Ovary (tissue), 9 donors: ENCODE data around the gene MCF2L. TPM values are rescaled to one million over a fixed set of nuclear protein-coding genes. Genes with fewer than 3 reads are reported as not detected.
A peak's percentile ranks its signal among the peaks of the same experiment; 100 is the strongest.

Experiments used
- DNase-seq, 5 donors: peaks; one replicate each; pipeline ENCODE4 v3.0.0-alpha.2; 2019 to 2020
- H3K27ac ChIP-seq, 2 donors: fragments of 200-600 bp; one replicate each; pipeline versions ENCODE4 v1.5.1 to v1.8.0; 2019 to 2022
- H3K27me3 ChIP-seq: fragments of 200-600 bp; one replicate; pipeline ENCODE4 v1.8.0; 2022
- H3K36me3 ChIP-seq: fragments of 200-600 bp; sonication (generic); one replicate; pipeline ENCODE4 v1.5.1; 2019
- H3K4me1 ChIP-seq: one replicate; pipeline ENCODE4 v1.8.1; 2013; ENCODE audit warnings: mild to moderate bottlenecking, moderate library complexity; ENCODE audit not compliant: insufficient read depth
- H3K4me3 ChIP-seq: fragments of 200-600 bp; sonication (generic); one replicate; pipeline ENCODE4 v1.5.1; 2017
- H3K9me3 ChIP-seq, 2 donors: fragments of 200-600 bp in 1 of 2; sonication (generic) in 1 of 2; one replicate each; pipeline versions ENCODE4 v1.5.1 to v1.8.1; 2013 to 2019; ENCODE audit warnings: mild to moderate bottlenecking in 1 of 2, moderate library complexity in 1 of 2
- CTCF ChIP-seq, 3 donors: fragments of 450-650 bp in 2 of 3; fragments of 200-600 bp in 1 of 3; IDR thresholded peaks; one replicate each; pipeline versions ENCODE4 v1.5.1 to v1.8.0; 2016 to 2022; ENCODE audit warnings: antibody characterized with exemption in 3 of 3, mild to moderate bottlenecking in 1 of 3
- EP300 ChIP-seq: sonication (generic); formaldehyde crosslinking; IDR thresholded peaks from one replicate; pipeline ENCODE4 v1.6.1; 2017; ENCODE audit warnings: antibody characterized with exemption
- POLR2A ChIP-seq: fragments of 450-650 bp; IDR thresholded peaks from one replicate; pipeline ENCODE4 v1.6.1; 2017; ENCODE audit warnings: antibody characterized with exemption, mild to moderate bottlenecking, moderate library complexity
- WGBS, 3 donors: extraction: QIAGEN DNeasy Blood & Tissue Kit in 1 of 3; methylation state at CpG; one replicate each; pipeline versions ENCODE4 v1.1.5 to v1.1.7; 2013 to 2017; 5-methylcytosine and 5-hydroxymethylcytosine counted together
- intact Hi-C, 4 donors: fragments of 100-400 bp; cut with DNase I; formaldehyde crosslinking; loops; one replicate each; pipeline versions ENCODE4 v1.11.0 to v1.15.1; 2022 to 2023
- polyA plus RNA-seq, 2 donors: library from polyadenylated mRNA; stranded (reverse); fragments of 200-250 nt in 1 of 2; fragments of 350-450 nt in 1 of 2; fragmentation: Illumina TruSeq in 1 of 2; extraction: RNeasy Lipid Tissue Mini Kit (QIAGEN cat#74804) in 1 of 2; gene quantifications; one replicate each; pipeline ENCODE4 v1.2.3, GENCODE V29; 2013 to 2014
- total RNA-seq, 7 donors: library from RNA; depleted of rRNA in 2 of 7; stranded (reverse); fragments of >200 nt in 2 of 7; fragmentation: NEBNext Ultra II Directional in 3 of 7; extraction: Animal tissue kit (Norgen Biotek cat#: 25700) in 3 of 7; gene quantifications; one replicate each; pipeline versions ENCODE4 v1.1.0 to v1.2.4, GENCODE V29; 2016 to 2023
- donor health status: DM: no; HTN: no; CAD: no; lungs with moderate emphysema.
- donor health status: DM: no; HTN: no; CAD: no.
- donor health status: Bipolar disorder and iron deficiency.
- donor health status: DM: yes; HTN: yes; CAD: no.
- donor health status: DM: no; HTN: no; CAD: no.
- donor health status: DM: yes; HTN: yes; CAD: no.

Gene MCF2L
- total and polyA plus RNA-seq, 9 donors = 5.6 to 22.2 (median 8.7) TPM

GRCh38 chr13:112959206-112959605, 9.8 kb upstream of the MCF2L start:
- intact Hi-C loops = no loop called here
- Histone ChIP-seq H3K27me3 (no peaks in the 10 kb centered on the region), H3K27ac (no peak overlapping the region), H3K4me1 (no peaks in the 10 kb centered on the region), H3K4me3 (no peak overlapping the region), H3K36me3 (no peaks in the 10 kb centered on the region), H3K9me3 (no peaks in the 10 kb centered on the region)
- peak in 2 of 5 donors; percentile 17 to 46 for DNase-seq
- 32 to 45% (median 36%) methylated on average over 11 of the region's 11 CpGs for WGBS, 3 donors
- TF ChIP-seq POLR2A (no peak), EP300 (no peak), CTCF (IDR thresholded peaks at IDR 0.05) (no peak)

- Histone ChIP-seq H3K4me1 (no peaks in the 10 kb centered on the region), H3K4me3 (no peak overlapping the region), H3K27me3 (no peaks in the 10 kb centered on the region), H3K27ac (no peak overlapping the region), H3K9me3 (no peaks in the 10 kb centered on the region), H3K36me3 (no peaks in the 10 kb centered on the region)
- intact Hi-C loops = no loop called here
- TF ChIP-seq POLR2A (no peak), EP300 (no peak), CTCF (IDR thresholded peaks at IDR 0.05) (no peak)
- DNase-seq = peak in 2 of 5 donors; percentile 10 to 24
- 84 to 91% (median 86%) methylated on average over 30 of the region's 30 CpGs for WGBS, 3 donors
These were observed 9.1 kb upstream of the MCF2L start for GRCh38 chr13:112959701-112960542.

- intact Hi-C loops = no loop called here
- Histone ChIP-seq H3K27ac (no peak overlapping the region), H3K4me1 (no peaks in the 10 kb centered on the region), H3K36me3 (no peaks in the 10 kb centered on the region), H3K27me3 (no peaks in the 10 kb centered on the region), H3K9me3 (no peaks in the 10 kb centered on the region), H3K4me3 (no peak overlapping the region)
- 75 to 83% (median 79%) methylated on average over 7 of the region's 7 CpGs for WGBS, 3 donors
- peak in 2 of 5 donors; percentile 4 to 13 for DNase-seq
- TF ChIP-seq EP300 = no peak
- TF ChIP-seq CTCF (IDR thresholded peaks at IDR 0.05) = no peak
- TF ChIP-seq POLR2A = no peak
These were observed 8.3 kb upstream of the MCF2L start for GRCh38 chr13:112960706-112961105.

GRCh38 chr13:112961457-112962369, 7.3 kb upstream of the MCF2L start:
- intact Hi-C loops = no loop called here
- Histone ChIP-seq H3K9me3 (no peaks in the 10 kb centered on the region), H3K4me3 (no peak overlapping the region), H3K27me3 (no peaks in the 10 kb centered on the region), H3K36me3 (no peaks in the 10 kb centered on the region), H3K27ac (no peak overlapping the region), H3K4me1 (no peaks in the 10 kb centered on the region)
- WGBS, 3 donors = 82 to 87% (median 85%) methylated on average over 20 to 21 of the region's 21 CpGs
- no peak for TF ChIP-seq EP300
- peak in 2 of 5 donors; percentile 10 to 19 for DNase-seq
